NOMO-1 treated with dmso at 0.1 percent for 144 hours (cell line): Measurements from ENCODE around the gene HPSE2.

Experiments used
- DNase-seq: peaks from one replicate; lab custom pipeline; 2025; ENCODE audit not compliant: unreplicated experiment; lab: John Stamatoyannopoulos, UW

Gene HPSE2

DNA sequence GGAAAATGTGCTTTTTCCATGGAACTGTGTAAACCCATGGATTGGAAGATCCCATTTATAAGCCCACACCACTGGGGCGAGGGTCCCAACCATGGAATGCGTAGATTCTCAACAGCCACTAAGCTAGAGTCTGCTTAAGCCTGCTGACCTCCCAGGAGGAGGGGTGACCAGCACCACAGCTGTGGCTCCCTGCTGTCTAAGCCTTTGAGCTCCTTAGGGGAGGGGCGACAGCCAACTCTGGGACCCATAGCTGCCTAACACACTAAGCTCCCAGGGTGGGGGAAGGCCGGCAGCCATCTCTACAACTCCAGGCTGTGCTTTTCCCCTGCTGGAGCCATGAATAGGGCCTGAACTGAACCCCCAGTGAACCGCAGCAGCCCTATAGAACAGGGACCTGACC lies 539.1 kb downstream of the HPSE2 start:
- DNase-seq = no peak

DNA sequence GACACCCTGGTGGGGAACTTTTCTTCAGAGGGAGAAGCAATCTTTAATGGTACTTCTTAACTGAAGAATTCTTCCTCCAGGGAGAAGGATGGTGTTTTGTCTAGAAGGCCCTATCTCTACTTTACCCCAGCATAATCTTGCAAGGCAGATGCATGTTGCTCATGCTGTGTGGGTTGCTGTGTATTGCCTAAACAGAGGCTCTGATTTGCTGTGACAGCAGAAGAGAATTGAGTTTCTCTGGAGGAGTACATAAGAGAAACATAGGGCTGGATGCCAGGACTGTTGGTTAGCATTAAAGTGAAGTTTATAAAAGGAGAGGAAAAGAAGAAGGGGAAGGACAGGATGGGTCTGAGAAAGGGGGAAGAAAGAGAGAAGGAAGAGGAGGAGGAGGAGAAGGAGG lies 540.8 kb downstream of the HPSE2 start:
- no peak for DNase-seq

DNA sequence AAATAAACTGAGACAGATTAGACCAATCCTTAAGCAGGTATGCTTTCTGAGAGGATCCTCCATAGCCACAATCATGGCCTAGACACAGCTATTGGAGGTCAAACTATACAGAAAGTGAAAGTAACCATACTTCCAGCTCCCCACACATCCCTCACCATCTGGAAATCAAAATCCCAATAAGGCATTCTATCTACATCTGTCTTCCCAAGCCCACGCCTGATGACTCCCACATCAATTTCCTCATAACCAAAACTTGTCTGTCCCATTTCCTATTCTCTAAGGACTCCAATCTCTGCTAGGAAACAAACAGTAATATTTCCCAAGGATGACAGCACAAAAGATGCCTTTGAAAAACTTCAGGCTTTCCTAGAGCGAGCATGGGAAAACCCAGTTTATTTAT lies 541.6 kb downstream of the HPSE2 start:
- no peak for DNase-seq

DNA sequence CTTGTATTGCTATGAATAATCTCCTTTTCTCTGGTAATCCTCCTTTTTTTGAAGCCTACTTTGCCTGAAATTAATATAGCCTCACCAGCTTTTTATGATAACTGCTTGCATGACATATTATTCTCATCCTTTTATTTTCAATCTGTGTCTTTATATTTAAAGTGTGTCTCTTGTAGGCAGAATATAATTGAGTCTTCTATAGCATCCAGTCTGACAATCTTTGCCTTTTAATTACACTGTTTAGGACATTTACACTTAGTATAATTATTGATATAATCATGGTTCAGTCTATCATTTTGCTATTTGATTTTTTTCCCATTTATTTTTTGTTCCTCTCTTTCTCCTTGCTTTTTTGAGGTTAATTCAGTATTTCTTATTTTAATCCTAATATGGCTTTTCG lies 548.0 kb downstream of the HPSE2 start:
- no peak for DNase-seq

DNA sequence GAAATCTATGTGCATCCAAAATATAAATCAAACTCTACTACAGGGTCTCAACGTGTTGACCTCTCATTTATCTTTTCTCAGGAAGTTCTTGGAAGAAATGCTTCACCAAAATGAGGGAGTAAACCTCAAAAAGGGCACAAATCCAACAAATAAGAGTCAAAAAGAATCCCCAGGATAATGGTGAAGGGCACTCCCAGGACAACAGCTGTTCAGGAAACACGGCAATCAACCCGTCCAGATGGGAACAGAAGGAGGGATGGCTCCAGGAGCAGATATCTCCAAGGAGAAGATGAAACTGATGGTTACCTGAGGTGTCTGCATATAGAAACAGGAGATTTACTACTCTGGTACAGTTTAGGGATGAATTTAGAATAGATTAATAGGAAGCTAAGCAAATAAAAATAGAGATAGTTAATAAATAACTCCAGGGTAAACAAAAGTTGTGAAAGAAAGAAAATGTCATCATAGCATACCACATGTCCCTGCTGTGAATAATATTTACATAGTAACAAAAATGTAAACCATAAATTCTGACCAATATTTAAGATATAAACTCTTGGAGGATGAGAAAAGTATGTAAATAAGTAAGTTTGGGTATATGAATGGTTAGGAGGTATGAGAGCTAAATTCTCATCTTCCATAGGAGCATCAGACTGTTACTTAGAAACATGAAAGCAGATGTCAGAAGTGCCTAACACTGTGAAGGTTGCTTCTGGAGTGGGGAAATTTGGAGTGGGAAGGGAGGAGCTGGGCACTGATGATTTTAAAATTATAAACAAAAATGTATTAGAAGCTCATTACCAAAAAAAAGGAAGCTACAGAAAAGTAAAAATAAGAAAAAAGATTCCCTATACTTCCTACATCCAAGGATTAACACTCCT lies 551.4 kb downstream of the HPSE2 start:
- no peak for DNase-seq

DNA sequence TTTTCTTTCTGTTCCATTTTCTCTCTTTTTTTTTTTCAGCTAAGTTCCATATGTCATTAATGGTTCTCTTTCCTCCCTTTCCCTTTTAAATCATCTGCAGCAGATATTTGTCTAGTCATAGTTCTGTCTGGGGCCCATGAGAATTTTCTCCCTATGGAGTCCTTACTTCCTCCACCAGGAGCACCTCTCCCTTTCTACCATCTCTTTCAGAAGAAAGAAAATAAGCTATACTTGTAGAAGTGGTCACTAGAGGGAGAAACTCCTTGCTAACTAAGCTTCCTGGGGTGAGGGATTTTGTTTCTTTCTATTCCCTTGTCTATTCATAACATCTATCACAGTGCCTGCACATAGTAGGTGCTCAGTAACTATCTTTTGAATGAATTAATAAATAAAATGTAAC lies 558.8 kb downstream of the HPSE2 start:
- no peak for DNase-seq

DNA sequence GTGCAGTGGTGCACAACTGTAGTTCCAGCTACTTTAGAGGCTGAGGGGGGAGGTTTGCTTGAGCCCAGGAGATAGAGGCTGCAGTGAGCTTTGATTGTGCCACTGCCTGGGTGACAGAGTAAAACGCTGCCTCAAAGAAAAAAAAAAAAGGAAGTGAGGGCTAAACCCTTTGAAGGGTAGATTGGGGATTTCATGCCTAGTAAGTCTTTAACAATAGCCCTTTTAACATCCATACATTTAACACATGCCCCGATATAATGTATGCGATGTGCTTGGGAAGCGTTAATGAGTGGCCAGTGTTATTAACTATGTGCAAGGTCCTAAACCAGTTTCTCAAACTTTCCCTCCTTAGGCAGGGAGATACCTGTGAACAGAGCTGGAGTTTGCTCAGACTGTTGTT lies 559.8 kb downstream of the HPSE2 start:
- no peak for DNase-seq

DNA sequence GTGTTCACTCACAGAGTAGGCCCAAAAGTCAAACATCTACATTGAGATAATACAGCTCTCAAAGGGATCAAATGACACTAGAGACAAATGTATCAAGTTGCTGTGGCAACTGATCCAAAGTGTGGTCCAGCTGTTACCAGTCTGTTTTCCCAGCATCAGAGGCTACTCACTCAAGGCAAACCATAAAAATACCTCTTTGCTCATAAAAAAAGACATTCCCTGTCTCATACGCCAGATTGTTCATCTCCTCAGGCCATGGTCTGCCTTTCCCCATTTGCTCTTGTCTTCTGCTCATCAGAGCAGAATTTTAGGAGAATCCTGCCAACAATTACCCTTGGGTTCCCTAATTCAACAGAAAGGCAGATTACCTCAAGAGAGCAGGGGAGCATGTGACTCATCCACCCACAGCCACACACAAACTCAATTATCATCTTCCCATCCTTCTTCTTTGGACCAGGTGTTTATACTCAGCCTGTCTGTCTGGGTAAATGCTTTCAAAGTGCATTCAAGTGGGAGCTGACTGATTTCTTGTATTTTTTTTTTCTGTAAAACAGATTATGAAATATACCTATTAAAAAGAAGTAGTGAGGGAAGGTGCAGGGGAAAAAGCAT lies 562.4 kb downstream of the HPSE2 start:
- no peak for DNase-seq

DNA sequence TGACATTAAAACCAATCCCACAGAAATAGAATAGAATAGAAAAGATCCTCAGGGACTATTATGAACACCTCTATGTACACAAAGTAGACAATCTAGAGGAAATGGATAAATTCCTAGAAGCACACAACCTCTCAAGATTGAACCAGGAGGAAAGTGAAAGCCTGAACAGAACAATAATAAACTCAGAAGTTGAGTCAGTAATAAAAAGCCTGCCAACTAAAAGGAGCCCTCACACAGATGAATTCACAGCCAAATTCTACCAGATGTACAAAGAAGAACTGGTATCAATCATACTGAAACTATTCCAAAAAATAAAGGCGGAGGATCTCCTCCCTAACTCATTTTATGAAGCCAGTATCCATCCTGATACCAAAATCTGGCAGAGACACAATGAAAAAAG lies 568.6 kb downstream of the HPSE2 start:
- no peak for DNase-seq

DNA sequence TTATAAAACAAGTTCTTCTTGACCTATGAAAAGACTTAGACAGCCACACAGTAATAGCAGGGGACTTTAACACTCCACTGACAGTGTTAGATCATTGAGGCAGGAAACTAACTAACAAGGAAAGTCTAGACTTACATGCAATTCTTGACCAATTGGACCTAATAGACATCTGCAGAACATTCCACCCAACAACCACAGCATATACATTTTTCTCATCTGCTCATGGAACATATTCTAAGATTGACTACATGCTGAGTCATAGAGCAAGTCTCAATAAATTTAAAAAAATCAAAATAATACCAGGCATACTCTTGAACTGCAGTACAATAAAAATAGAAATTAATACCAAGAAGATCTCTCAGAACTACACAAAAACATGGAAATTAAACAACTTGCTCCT lies 569.4 kb downstream of the HPSE2 start:
- no peak for DNase-seq

DNA sequence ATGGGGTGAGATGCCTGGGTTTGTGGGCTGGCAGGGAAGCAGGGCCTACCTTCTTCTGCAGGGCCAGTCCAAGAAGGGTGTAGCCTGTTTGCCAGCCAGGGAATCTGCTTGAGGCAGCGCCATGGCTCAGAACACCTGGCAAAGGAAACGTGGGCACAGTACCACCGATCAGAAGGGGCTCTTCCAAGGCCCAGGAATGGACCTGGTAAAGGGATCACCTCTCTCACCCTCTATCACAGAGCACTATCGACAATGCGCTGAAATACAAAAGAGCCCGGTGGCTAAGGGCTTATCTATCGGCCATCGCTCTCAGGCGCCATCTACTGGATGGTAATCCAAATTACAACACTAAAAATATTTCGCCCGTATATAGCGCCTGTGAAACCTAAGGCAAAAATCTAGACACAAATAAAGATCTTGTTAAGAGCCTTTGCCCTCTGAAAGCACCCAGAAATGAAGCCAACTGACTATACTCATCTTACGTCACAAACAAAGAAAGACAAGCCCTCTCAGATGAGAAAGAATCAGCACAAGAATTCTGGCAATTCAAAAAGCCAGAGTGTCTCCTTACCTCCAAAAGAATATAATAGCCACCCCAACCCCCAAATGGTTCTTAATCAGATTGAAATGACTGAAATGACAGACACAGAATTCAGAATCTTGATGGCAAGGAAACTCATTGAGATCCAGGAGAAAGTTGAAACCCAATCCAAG lies 571.2 kb downstream of the HPSE2 start:
- DNase-seq = peak; percentile 37

DNA sequence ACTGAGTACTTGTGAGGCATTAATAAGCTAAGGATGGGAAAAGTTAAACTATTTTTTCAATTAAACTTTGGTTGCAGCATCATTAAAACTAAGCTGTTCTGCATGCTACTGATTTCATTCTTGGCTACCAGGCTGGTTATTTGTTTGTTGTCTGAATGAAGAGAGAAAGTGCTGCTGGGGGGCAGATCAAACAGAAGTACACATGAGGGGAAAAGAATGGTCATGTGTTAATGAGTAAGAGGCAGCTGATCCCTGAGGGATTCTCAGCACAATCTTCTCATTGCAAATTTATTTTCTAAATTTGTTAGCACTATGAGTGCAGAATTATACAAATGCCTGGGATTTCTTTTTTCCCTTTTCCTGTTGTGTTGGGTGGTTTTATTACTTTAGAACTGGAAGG lies 575.7 kb downstream of the HPSE2 start:
- no peak for DNase-seq

DNA sequence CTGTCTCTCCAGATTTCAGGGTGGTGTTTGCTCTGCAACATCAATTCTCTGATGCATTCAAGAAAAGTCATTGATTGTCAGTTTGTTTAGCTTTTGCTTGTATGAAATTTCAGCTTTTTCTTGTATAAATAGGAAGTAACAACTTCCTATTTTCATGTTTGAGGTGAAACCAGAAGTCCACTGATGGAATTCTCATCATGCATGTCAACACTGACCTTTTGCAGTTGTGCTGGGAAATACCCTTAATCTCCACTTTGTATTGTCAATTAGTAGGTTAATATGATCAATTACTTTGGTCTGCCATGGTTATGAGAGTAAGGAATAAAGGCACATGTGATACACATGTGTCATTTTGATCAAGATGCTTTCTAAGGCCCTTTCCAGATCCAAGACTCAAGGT lies 580.2 kb downstream of the HPSE2 start:
- no peak for DNase-seq

DNA sequence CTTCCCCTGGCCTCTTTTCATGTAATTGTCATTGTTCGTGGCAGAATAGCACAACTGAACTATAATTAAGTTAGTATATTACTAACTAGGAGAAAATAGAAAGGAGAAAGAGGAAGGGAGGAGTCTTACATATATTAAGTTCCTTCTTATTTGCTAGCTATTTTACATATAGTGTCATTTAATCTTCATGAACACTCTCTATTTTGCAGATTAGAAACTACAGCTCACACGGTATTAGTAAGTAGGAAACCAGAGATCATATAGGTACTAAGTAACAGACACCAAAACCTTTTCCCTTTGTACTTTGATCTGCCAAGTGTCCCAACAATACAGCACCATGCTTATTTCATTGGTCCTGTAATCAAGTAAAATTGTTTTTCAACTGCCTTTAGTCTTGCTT lies 586.5 kb downstream of the HPSE2 start:
- peak; percentile 6 for DNase-seq

DNA sequence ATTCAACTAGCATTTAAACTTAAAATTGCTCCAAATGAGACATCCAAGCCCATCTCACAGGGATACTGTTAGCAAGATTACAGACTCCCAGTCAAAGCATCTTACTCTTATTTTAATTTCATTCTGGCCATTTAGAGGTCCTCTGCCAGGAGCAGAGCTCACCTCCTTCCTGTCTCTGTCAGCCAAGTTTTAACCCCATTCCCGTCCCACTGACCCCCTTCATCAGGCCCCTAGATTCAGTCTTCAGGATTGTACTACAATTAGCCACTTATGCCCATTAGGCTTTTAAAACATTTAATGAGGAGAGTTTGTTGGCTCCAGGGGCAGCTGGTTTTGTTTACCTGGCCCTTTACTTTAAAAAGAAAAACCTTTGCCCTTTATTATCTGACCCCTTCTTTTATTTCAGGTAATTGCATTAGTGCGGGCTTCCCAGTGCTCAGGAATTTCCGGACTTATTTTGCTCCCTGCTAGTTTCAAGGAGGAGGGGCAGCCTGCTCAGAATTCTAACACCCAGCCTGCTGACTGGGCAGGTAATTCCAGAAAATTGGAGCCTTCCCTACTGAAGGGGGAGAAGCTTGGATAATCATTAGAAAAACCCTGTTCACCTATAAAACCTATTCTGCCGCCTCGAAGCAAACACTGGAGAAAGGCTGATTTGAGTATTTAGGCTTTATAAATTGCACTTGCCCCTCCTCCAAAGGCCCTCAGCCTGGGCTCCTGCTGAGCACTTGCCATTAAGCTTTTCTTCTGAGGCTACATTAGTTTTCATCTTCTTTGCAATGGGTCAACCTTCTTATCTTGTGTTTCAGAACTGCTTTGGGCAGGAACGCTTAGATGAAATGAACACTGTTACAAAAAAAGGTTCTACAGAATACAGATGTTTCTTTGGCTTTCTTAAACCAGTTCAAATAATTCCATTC lies 588.4 kb downstream of the HPSE2 start:
- DNase-seq = no peak

DNA sequence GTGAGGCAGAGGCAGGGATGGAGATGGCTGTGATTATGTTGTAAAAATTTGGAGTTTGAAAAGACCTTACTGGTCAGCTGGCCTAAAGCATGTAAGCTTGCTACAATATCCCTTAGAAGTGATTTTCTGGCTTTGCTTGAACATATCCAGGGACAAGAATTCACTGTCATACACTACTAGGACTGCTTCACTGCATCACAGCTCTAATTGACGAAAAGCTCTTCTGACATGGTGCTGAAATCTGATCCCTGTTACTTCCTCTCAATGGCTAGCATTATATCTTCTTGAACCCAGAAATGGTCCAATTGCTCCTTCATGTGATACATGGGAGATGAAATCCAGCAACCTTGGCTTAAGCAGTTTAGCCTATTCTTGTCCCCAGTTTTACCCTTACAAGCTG lies 591.2 kb downstream of the HPSE2 start:
- no peak for DNase-seq

DNA sequence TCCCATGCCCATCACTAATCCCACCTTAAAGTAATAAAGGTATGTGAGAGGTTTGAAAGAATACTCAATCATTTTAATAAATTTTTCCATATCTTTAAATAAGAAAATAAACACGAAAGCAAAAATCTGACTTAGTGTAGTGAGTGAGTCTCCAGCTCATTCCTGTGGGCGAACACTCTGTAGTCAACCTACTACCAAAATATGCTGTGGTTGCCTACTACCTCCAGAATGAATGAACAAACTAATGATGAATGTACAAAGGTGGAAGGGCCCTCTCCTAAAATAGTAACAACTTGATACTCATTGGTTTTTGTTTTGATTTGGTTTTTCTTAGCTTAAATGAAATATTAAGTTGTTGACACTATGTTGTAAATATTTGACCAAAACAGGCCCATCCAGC lies 593.4 kb downstream of the HPSE2 start:
- DNase-seq = no peak

DNA sequence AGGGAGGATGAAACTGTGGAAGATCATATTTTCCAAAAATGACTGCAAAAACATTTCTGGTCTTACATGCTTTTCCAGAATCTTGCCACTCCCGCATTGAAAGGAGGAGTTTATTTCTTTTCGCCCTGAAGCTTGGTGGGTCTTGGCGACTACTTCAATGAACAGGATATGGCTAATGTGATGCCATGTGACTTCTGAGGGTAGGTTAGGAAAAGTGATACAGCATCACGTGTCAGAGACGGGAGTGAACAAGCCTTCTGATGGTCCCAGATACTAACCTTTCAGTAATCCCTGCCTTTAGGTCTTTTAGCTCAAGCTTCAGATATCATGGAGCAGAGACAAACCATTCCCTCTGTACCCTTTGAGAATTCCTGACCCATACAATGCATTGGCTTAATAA lies 596.7 kb downstream of the HPSE2 start:
- DNase-seq = no peak

DNA sequence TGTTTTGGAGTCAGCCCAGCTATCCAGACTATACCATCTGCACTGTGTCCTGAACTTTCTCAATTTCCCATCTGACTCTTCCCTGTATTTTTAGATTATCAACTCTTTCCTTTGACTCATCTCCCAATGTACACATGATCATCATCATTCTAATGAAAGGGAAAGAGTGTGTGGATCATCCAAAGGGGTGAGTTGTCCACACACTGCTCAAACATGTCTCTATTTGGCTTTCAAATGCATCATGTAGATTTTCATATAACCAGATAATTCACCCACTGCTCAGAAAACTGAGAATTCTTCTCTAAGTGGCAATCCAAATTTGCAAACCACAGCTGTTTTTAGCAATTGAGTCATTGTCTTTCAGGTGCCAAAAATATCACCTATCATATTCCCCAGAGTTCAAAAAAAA lies 598.7 kb downstream of the HPSE2 start:
- no peak for DNase-seq

DNA sequence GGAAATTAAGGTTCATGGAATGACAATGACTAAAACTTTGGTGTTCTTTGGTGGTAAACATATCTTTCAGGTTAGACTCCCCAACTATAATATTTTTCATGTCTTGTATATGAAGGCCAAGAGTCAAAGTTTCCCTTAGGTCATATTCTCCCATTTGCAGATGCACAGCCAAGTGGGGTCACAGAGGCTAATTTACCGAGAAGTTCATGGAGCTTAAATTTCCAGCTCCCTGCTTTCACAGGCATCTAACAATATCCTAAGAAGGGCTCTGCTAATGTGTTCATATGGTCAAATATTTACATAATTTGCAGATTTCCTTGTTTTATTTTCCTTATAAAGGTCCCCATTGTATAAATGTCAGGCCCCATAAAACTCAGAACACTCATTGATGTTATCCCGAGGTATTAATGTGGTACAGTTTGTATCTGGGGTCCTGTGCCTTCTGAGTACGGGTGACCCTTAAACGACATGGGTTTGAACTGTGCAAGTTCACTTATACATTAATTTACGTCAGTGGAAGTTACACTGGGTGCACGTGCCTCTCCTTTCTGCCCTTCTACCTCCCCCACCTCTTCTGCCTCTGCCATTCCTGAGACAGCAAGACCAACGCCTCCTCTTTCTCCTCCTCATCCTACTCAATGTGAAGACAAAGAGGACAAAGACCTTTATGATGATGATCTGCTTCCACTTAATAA lies 603.0 kb downstream of the HPSE2 start:
- DNase-seq = no peak

DNA sequence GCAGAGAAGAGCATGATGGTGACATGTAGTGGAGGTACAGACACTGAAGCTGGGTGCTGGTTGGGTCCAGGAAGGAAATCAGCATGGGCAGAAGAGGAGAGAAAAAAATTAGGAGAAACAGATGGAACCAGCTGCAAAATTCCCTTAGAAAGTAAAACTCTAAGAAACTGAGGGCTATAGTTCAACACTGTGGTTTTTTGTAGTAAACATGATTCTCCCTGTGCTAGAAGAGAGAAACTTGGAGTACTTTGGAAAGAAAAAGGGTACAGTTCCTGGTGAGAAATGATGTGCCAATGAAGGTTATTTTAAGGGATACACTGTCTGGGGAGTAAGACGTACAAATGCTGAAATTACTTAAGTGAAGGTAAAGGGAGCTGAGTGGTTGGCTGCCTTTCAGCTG lies 607.4 kb downstream of the HPSE2 start:
- DNase-seq = no peak
